K562 (cell line): ENCODE results near the gene GABRG2. TPM values are rescaled to one million over a fixed set of nuclear protein-coding genes. Genes with fewer than 3 reads are reported as not detected.

Experiments used
- ATAC-seq: fragments of 200-7000 bp; cut with Tn5 transposase; 3 replicates; pipeline ENCODE4 v1.9.1; 2020; ENCODE audit warnings: moderate library complexity
- BruUV-seq: library from RNA; stranded (reverse); fragments of 400-500 nt; replicated peaks from 2 replicates; lab custom pipeline; 2021; lab: Mats Ljungman, UMichigan
- CTCF ChIA-PET: fragments of 300-600 bp; formaldehyde crosslinking; extraction: SDS; loops from one replicate; lab custom pipeline; 2021; ENCODE audit warnings: low intra/inter-chr PET ratio; lab: Yijun Ruan, JAX
- POLR2A ChIA-PET: fragments of 300-600, 350-650 bp; sonication (Branson Sonifier 250); formaldehyde crosslinking; extraction: SDS; loops from one replicate; lab custom pipeline; 2021; ENCODE audit warnings: antibody characterized with exemption, inconsistent platforms; lab: Yijun Ruan, JAX
- DNase-seq, 4 experiments: peaks; one replicate each; pipeline versions ENCODE4 v3.0.0 to v3.0.0-alpha.2; 2011 to 2018; ENCODE audit warnings: low spot score in 3 of 4, mixed read lengths in 3 of 4; ENCODE audit errors: extremely low read depth in 1 of 4
- FAIRE-seq: peaks from 2 replicates; lab custom pipeline; 2011; peaks lifted over from hg19 to GRCh38; lab: Jason Lieb, UNC
- H2AFZ ChIP-seq: 2 replicates; pipeline ENCODE4 v1.6.0; 2011; ENCODE audit warnings: low read depth, low read length, control low read depth, inconsistent platforms
- H3K27ac ChIP-seq: fragments of 200-600 bp; 3 replicates; pipeline ENCODE4 v1.8.0; 2011; ENCODE audit warnings: low read depth, mild to moderate bottlenecking, control low read depth, inconsistent platforms, low read length, moderate library complexity, mixed read lengths; ENCODE audit errors: extremely low read depth
- H3K27me3 ChIP-seq, 2 experiments: fragments of 300-600 bp in 1 of 2; 2 replicates in 1 of 2; 3 replicates in 1 of 2; pipeline versions ENCODE4 v1.6.0 to v1.8.0; 2011; ENCODE audit warnings: inconsistent platforms in 2 of 2, low read length in 2 of 2, mild to moderate bottlenecking in 1 of 2, mixed read lengths in 1 of 2, moderate library complexity in 1 of 2; ENCODE audit not compliant: control insufficient read depth in 2 of 2, insufficient read depth in 2 of 2
- H3K36me3 ChIP-seq: fragments of 300-600 bp; 3 replicates; pipeline ENCODE4 v1.8.0; 2011; ENCODE audit warnings: mild to moderate bottlenecking, low read length, inconsistent platforms; ENCODE audit not compliant: control insufficient read depth, insufficient read depth
- H3K4me1 ChIP-seq, 2 experiments: fragments of 200-600 bp in 1 of 2; replicated peaks in 1 of 2; 2 replicates in 1 of 2; 3 replicates in 1 of 2; pipeline versions ENCODE4 v1.5.1 to v1.8.0; 2011; ENCODE audit warnings: inconsistent platforms in 2 of 2, low read length in 2 of 2, mild to moderate bottlenecking in 1 of 2, mixed read lengths in 1 of 2, moderate library complexity in 1 of 2; ENCODE audit not compliant: control insufficient read depth in 2 of 2, insufficient read depth in 2 of 2
- H3K4me2 ChIP-seq: 2 replicates; pipeline ENCODE4 v1.6.1; 2011; ENCODE audit warnings: low read length, control low read depth, inconsistent platforms, mixed read lengths; ENCODE audit not compliant: insufficient read depth
- H3K4me3 ChIP-seq: fragments of 200-600 bp; sonication (generic), shearing (Covaris generic); 2 replicates; pipeline ENCODE4 v1.5.1; 2016; ENCODE audit warnings: control low read depth, inconsistent platforms
- H3K79me2 ChIP-seq: fragments of 200-600 bp; 3 replicates; pipeline ENCODE4 v1.8.0; 2011; ENCODE audit warnings: low read length, inconsistent platforms; ENCODE audit not compliant: control insufficient read depth, insufficient read depth
- H3K9ac ChIP-seq, 2 experiments: 2 replicates each; pipeline versions ENCODE4 v1.6.0 to v1.6.1; 2011; ENCODE audit warnings: low read depth in 2 of 2, low read length in 2 of 2, control low read depth in 1 of 2, inconsistent platforms in 1 of 2, mild to moderate bottlenecking in 1 of 2, mixed read lengths in 1 of 2; ENCODE audit not compliant: insufficient read depth in 1 of 2
- H3K9me1 ChIP-seq: one replicate; pipeline ENCODE4 v1.6.0; 2011; ENCODE audit warnings: inconsistent platforms, mild to moderate bottlenecking, low read length, moderate library complexity; ENCODE audit not compliant: control insufficient read depth, insufficient read depth
- H3K9me3 ChIP-seq: replicated peaks from 2 replicates; pipeline ENCODE4 v1.5.1; 2011; ENCODE audit warnings: low read depth, low read length, inconsistent platforms; ENCODE audit not compliant: control insufficient read depth, insufficient read depth
- H4K20me1 ChIP-seq: replicated peaks from 2 replicates; pipeline ENCODE4 v1.6.1; 2011; ENCODE audit warnings: low read length, inconsistent platforms, mixed read lengths; ENCODE audit not compliant: control insufficient read depth, insufficient read depth
- BCOR ChIP-seq: fragments of 450-650 bp; IDR thresholded peaks from 2 replicates; pipeline ENCODE4 v1.6.1; 2016
- EGR1 ChIP-seq: fragments of 450-650 bp; conservative IDR thresholded peaks from 2 replicates; pipeline ENCODE4 v1.6.1; 2017; ENCODE audit warnings: mild to moderate bottlenecking
- ELK1 ChIP-seq: sonication (generic); formaldehyde crosslinking; IDR thresholded peaks from 2 replicates; pipeline ENCODE4 v1.8.1; 2022; ENCODE audit warnings: missing genetic modification reagents
- HDAC8 ChIP-seq: fragments of 450-650 bp; IDR thresholded peaks from 2 replicates; pipeline ENCODE4 v1.6.1; 2016; ENCODE audit warnings: mild to moderate bottlenecking, missing genetic modification characterization, moderate library complexity, missing compliant biosample characterization
- LEF1 ChIP-seq: fragments of 450-650 bp; IDR thresholded peaks from 2 replicates; pipeline ENCODE4 v1.6.1; 2016; ENCODE audit warnings: mild to moderate bottlenecking
- NFIX ChIP-seq: fragments of 250-450 bp; sonication (Bioruptor Pico); IDR thresholded peaks from 2 replicates; pipeline ENCODE4 v1.4.0; 2020; ENCODE audit warnings: low read depth, mild to moderate bottlenecking, moderate library complexity
- NR1H2 ChIP-seq: sonication (generic); formaldehyde crosslinking; IDR thresholded peaks from 2 replicates; pipeline ENCODE4 v1.4.0; 2020; ENCODE audit warnings: mild to moderate bottlenecking, missing genetic modification reagents
- PTRF ChIP-seq: fragments of 450-650 bp; IDR thresholded peaks from 2 replicates; pipeline ENCODE4 v1.6.1; 2016; ENCODE audit warnings: mild to moderate bottlenecking, missing genetic modification characterization, missing compliant biosample characterization
- RBM17 ChIP-seq: fragments of 200-400 bp; formaldehyde crosslinking; IDR thresholded peaks from 2 replicates; pipeline ENCODE4 v1.6.1; 2017; ENCODE audit warnings: low read depth, mild to moderate bottlenecking, low read length, borderline replicate concordance
- SAFB2 ChIP-seq: fragments of 200-400 bp; formaldehyde crosslinking; IDR thresholded peaks from 2 replicates; pipeline ENCODE4 v1.6.1; 2018; ENCODE audit warnings: borderline replicate concordance, low read length, low read depth, moderate library complexity; ENCODE audit not compliant: severe bottlenecking
- SOX6 ChIP-seq: fragments of 450-650 bp; IDR thresholded peaks from 2 replicates; pipeline ENCODE4 v1.6.1; 2014; ENCODE audit warnings: mild to moderate bottlenecking
- STAT5A ChIP-seq: IDR thresholded peaks from 2 replicates; pipeline ENCODE4 v1.6.1; 2012; ENCODE audit warnings: low read length, inconsistent platforms, borderline replicate concordance
- TGIF2 ChIP-seq: sonication (generic); formaldehyde crosslinking; IDR thresholded peaks from 2 replicates; pipeline ENCODE4 v1.8.1; 2022; ENCODE audit warnings: mild to moderate bottlenecking, missing genetic modification reagents, moderate library complexity
- ZNF146 ChIP-seq: IDR thresholded peaks from one replicate; pipeline ENCODE4 v1.6.1; 2018; ENCODE audit warnings: missing compliant biosample characterization; ENCODE audit not compliant: unreplicated experiment
- ZNF174 ChIP-seq: fragments of 250-450 bp; sonication (Bioruptor Pico); IDR thresholded peaks from 2 replicates; pipeline ENCODE4 v1.4.0; 2020; ENCODE audit warnings: mild to moderate bottlenecking
- ZNF561 ChIP-seq: fragments of 450-650 bp; formaldehyde crosslinking; conservative IDR thresholded peaks from 2 replicates; pipeline ENCODE4 v1.4.0; 2020; ENCODE audit warnings: mild to moderate bottlenecking, moderate library complexity
- WGBS: fragments of 100-300 bp; shearing (Covaris generic); methylation state at CpG from one replicate; pipeline ENCODE4 v1.1.6; 2016; ENCODE audit warnings: low coverage, mixed read lengths; ENCODE audit not compliant: insufficient coverage; ENCODE audit errors: missing lambda C conversion rate; 5-methylcytosine and 5-hydroxymethylcytosine counted together
- in situ Hi-C: fragments of 300-500 bp; cut with MboI; formaldehyde crosslinking; loops from 4 replicates; pipeline ENCODE4 v1.15.0; 2018; ENCODE audit warnings: inconsistent platforms, mixed read lengths
- intact Hi-C: fragments of 100-400 bp; cut with micrococcal nuclease; formaldehyde crosslinking; loops from 2 replicates; pipeline ENCODE4 v1.14.2; 2022
- polyA plus RNA-seq, 8 experiments: library from polyadenylated mRNA; depleted of rRNA in 4 of 8; stranded (reverse) in 5 of 8; unstranded in 3 of 8; fragments of >200 nt; fragmentation: Nextera tagmentation in 2 of 8; fragmentation: Illumina TruSeq in 1 of 8; extraction: Ambion mirVana in 2 of 8; extraction: Trizol in 1 of 8; gene quantifications; 2 replicates each; pipeline versions ENCODE4 v1.2.1 to v1.2.3, GENCODE V29; 2011 to 2014; ENCODE audit warnings: inconsistent platforms in 1 of 8, missing spikeins in 1 of 8
- total RNA-seq, 7 experiments: library from RNA; depleted of rRNA in 6 of 7; stranded (reverse); fragments of >200 nt in 6 of 7; fragmentation: Illumina TruSeq in 2 of 7; extraction: Trizol in 2 of 7; gene quantifications; 2 replicates each; pipeline versions ENCODE4 v1.2.1 to v1.2.3, GENCODE V29; 2011 to 2021; ENCODE audit warnings: low replicate concordance in 1 of 7
- TF ChIP-seq, protein P1 (sequence below): sonication (generic); formaldehyde crosslinking; IDR thresholded peaks from 2 replicates; pipeline ENCODE4 v1.8.0; 2022; ENCODE audit warnings: missing genetic modification reagents, mild to moderate bottlenecking, moderate library complexity, borderline replicate concordance

Gene GABRG2
- total and polyA plus RNA-seq, 9 of the 15 experiments (the other 6 are each of a cell fraction or from before 2014, with no cell fraction given), result 0.03 to 1.2 (median 0.30) TPM; not detected in 3

DNA sequence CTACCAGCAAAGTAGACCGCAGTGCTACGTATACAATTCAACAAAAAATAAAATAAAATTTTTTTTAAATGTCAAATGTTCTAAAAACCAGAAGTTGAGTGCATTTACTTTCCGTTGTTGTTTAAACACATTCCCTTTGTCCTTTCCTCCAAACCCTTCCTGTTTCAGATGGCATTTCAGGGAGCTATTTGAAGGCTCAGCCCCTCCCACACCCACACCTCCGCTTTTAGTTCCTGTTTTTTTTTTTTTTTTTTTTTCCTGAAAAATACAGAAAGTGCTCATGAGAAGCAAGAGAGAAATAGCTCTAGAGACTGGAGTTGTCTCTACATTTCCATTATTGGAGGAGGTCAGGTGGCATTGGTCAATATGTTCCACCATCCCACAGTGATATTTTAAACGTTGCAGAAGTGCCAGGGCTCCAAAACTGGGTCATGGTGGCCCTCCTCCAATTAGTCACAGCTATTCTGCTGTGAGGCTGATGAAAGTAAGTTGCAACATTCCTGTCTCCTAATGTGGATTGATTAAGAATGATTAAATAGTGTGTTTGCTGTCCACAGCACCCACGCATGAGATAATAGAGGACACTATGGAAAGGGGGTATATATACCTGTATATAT is 106.9 kb downstream of the GABRG2 start:
- FAIRE-seq, result no peak
- Histone ChIP-seq H3K4me3 (no peak overlapping the region), H3K9me3 (no peaks in the 10 kb centered on the region; the same call in 1 of the 2 replicates), H3K36me3 (no peaks in the 10 kb centered on the region), H3K79me2 (no peaks in the 10 kb centered on the region), H3K4me2 (no peak overlapping the region), H3K9me1 (no peaks in the 10 kb centered on the region), H4K20me1 (no peaks in the 10 kb centered on the region), H3K27me3 (no peaks in the 10 kb centered on the region), H3K4me1 (no peaks in the 10 kb centered on the region), H3K27ac (no peak overlapping the region), H3K9ac (no peak overlapping the region), H2AFZ (no peak overlapping the region)
- WGBS, result 3% methylated on average over 5 of the region's 6 CpGs
- TF ChIP-seq EGR1 (no peak), SAFB2 (no peak), TGIF2 (CRISPR knock-in tag) (no peak), SOX6 (no peak), PTRF (tag) (no peak), NFIX (no peak), ZNF146 (CRISPR knock-in tag) (no peak), NR1H2 (CRISPR knock-in tag) (no peak), LEF1 (no peak), RBM17 (no peak), ZNF561 (CRISPR knock-in tag) (no peak), STAT5A (no peak), BCOR (no peak), ELK1 (CRISPR knock-in tag) (no peak), HDAC8 (no peak), ZNF174 (CRISPR knock-in tag) (no peak)
- TF ChIP-seq, protein P1, sequence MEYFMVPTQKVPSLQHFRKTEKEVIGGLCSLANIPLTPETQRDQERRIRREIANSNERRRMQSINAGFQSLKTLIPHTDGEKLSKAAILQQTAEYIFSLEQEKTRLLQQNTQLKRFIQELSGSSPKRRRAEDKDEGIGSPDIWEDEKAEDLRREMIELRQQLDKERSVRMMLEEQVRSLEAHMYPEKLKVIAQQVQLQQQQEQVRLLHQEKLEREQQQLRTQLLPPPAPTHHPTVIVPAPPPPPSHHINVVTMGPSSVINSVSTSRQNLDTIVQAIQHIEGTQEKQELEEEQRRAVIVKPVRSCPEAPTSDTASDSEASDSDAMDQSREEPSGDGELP (CRISPR knock-in tag), result no peak
- CTCF ChIA-PET, result no interaction called here
- in situ Hi-C loops, result no loop called here
- intact Hi-C loops, result no loop called here
- DNase-seq, result no peak
- ATAC-seq, result no peak
- POLR2A ChIA-PET, result no interaction called here
- BruUV-seq, result no TSS peak
